Fibroblast of lung (primary cell): ENCODE results near the gene NCOA1. TPM values are rescaled to one million over a fixed set of nuclear protein-coding genes. Genes with fewer than 3 reads are reported as not detected.
"Not testable (repeated sequence)": the region's sequence is repeated elsewhere in the genome, so short reads cannot be mapped to it uniquely, and the experiment has no call there.

Source experiments
- DNase-seq, 2 donors: peaks; one replicate each; pipeline versions ENCODE4 v3.0.0 to v3.0.0-alpha.2; 2010; ENCODE audit warnings: low read depth in 2 of 2
- H2AFZ ChIP-seq: 2 replicates; pipeline ENCODE4 v1.5.1; 2012; ENCODE audit warnings: low read length, control low read depth, inconsistent platforms
- H3K27ac ChIP-seq: 2 replicates; pipeline ENCODE4 v1.5.1; 2011; ENCODE audit warnings: low read length, control low read depth; ENCODE audit not compliant: insufficient read depth
- H3K27me3 ChIP-seq: 2 replicates; pipeline ENCODE4 v1.5.1; 2011; ENCODE audit warnings: mild to moderate bottlenecking, low read length; ENCODE audit not compliant: control insufficient read depth, insufficient read depth
- H3K36me3 ChIP-seq: 2 replicates; pipeline ENCODE4 v1.5.1; 2011; ENCODE audit warnings: low read length; ENCODE audit not compliant: control insufficient read depth, insufficient read depth
- H3K4me1 ChIP-seq: 2 replicates; pipeline ENCODE4 v1.5.1; 2011; ENCODE audit warnings: low read length; ENCODE audit not compliant: control insufficient read depth, insufficient read depth; ENCODE audit errors: extremely low read depth
- H3K4me2 ChIP-seq: 2 replicates; pipeline ENCODE4 v1.5.1; 2011; ENCODE audit warnings: low read length, control low read depth; ENCODE audit not compliant: insufficient read depth; ENCODE audit errors: extremely low read depth
- H3K4me3 ChIP-seq, 4 experiments: fragments of 200-600 bp in 1 of 4; sonication (generic) in 1 of 4; replicated peaks in 1 of 4; 2 replicates each; pipeline ENCODE4 v1.5.1; 2011 to 2016; ENCODE audit warnings: low read length in 4 of 4, low read depth in 3 of 4, mild to moderate bottlenecking in 3 of 4, control low read depth in 2 of 4, inconsistent platforms in 1 of 4, mixed read lengths in 1 of 4; ENCODE audit not compliant: insufficient read depth in 1 of 4; ENCODE audit errors: control extremely low read depth in 1 of 4
- H3K79me2 ChIP-seq: 2 replicates; pipeline ENCODE4 v1.5.1; 2012; ENCODE audit warnings: mild to moderate bottlenecking, low read length, inconsistent platforms; ENCODE audit not compliant: control insufficient read depth, insufficient read depth
- H3K9ac ChIP-seq: 2 replicates; pipeline ENCODE4 v1.5.1; 2011; ENCODE audit warnings: mild to moderate bottlenecking, low read length, control low read depth; ENCODE audit not compliant: insufficient read depth
- H3K9me3 ChIP-seq: 2 replicates; pipeline ENCODE4 v1.5.1; 2012; ENCODE audit warnings: low read depth, low read length; ENCODE audit not compliant: control insufficient read depth, insufficient read depth
- H4K20me1 ChIP-seq: 2 replicates; pipeline ENCODE4 v1.5.1; 2011; ENCODE audit warnings: low read length; ENCODE audit not compliant: control insufficient read depth, insufficient read depth; ENCODE audit errors: extremely low read depth
- CTCF ChIP-seq, 2 donors: IDR thresholded peaks in 1 of 2; conservative IDR thresholded peaks in 1 of 2; 1 replicate in 1 of 2; 2 replicates in 1 of 2; pipeline ENCODE4 v1.5.1; 2011 to 2012; ENCODE audit warnings: low read length in 2 of 2, control low read depth in 1 of 2, inconsistent platforms in 1 of 2, low read depth in 1 of 2, mild to moderate bottlenecking in 1 of 2
- EZH2 ChIP-seq: IDR thresholded peaks from 2 replicates; pipeline ENCODE4 v1.5.1; 2012; ENCODE audit warnings: low read length, control low read depth, mild to moderate bottlenecking; ENCODE audit errors: missing control alignments
- polyA plus RNA-seq, 2 donors: library from polyadenylated mRNA; depleted of rRNA in 1 of 2; stranded (reverse) in 1 of 2; unstranded in 1 of 2; fragments of >200 nt; gene quantifications; 2 replicates each; pipeline ENCODE4 v1.2.1, GENCODE V29; 2011 to 2012; ENCODE audit warnings: missing spikeins in 1 of 2
- total RNA-seq: library from RNA; depleted of rRNA; stranded (reverse); fragments of >200 nt; gene quantifications from 2 replicates; pipeline ENCODE4 v1.2.1, GENCODE V29; 2014

NCOA1 gene
- total and polyA plus RNA-seq, 2 donors (not counting 1 experiment from before 2014, with no cell fraction given), result 15.5 to 19.8 TPM

- TF ChIP-seq CTCF (conservative IDR thresholded peaks at IDR 0.05 in 1 of 2, IDR thresholded peaks at IDR 0.05 in 1 of 2; ENCODE audit: low read depth in 1 of 2, low read length in 2 of 2), result no peak
- TF ChIP-seq EZH2, result no peak
Measured at GRCh38 chr2:24466871-24467870, 23.9 kb upstream of the NCOA1 start.

GRCh38 chr2:24468453-24468852 lies 22.6 kb upstream of the NCOA1 start:
- not testable (repeated sequence) for H3K9ac ChIP-seq, H3K9me3 ChIP-seq, H3K4me3 ChIP-seq, H3K36me3 ChIP-seq, H2AFZ ChIP-seq, H3K4me2 ChIP-seq, H3K79me2 ChIP-seq, H3K4me1 ChIP-seq, DNase-seq, H4K20me1 ChIP-seq, H3K27me3 ChIP-seq, H3K27ac ChIP-seq

More at GRCh38 chr2:24466871-24467870, 23.9 kb upstream of the NCOA1 start:
- Histone ChIP-seq H3K9me3 (no peaks in the 10 kb centered on the region), H3K4me2 (no peak overlapping the region), H3K4me3 (no peak overlapping the region), H2AFZ (no peak overlapping the region), H3K4me1 (no peaks in the 10 kb centered on the region), H3K9ac (no peak overlapping the region), H3K36me3 (no peaks in the 10 kb centered on the region), H4K20me1 (no peaks in the 10 kb centered on the region), H3K27me3 (peaks cover 5% of the 10 kb centered on the region), H3K79me2 (no peaks in the 10 kb centered on the region), H3K27ac (no peak overlapping the region)
- no peak for DNase-seq

GRCh38 chr2:24469148-24469650 lies 21.9 kb upstream of the NCOA1 start:
- Histone ChIP-seq H3K9ac (no peak overlapping the region), H3K36me3 (no peaks in the 10 kb centered on the region), H2AFZ (no peak overlapping the region), H3K27me3 (peaks cover 5% of the 10 kb centered on the region), H3K79me2 (no peaks in the 10 kb centered on the region), H3K9me3 (no peaks in the 10 kb centered on the region), H3K27ac (no peak overlapping the region), H3K4me3 (no peak overlapping the region), H3K4me2 (no peak overlapping the region), H3K4me1 (no peaks in the 10 kb centered on the region), H4K20me1 (no peaks in the 10 kb centered on the region)
- no peak for TF ChIP-seq EZH2
- no peak for TF ChIP-seq CTCF (conservative IDR thresholded peaks at IDR 0.05 in 1 of 2, IDR thresholded peaks at IDR 0.05 in 1 of 2; ENCODE audit: low read depth in 1 of 2, low read length in 2 of 2)
- DNase-seq, result no peak
